K562 treated with DMSO at 1 percent for 48 hours (cell line): Measurements from ENCODE around the gene SLC22A1. TPM values are rescaled to one million over a fixed set of nuclear protein-coding genes. Genes with fewer than 3 reads are reported as not detected.

ENCODE experiments used
- total RNA-seq: library from RNA; unstranded; fragments of 300-600 nt; gene quantifications from 2 replicates; pipeline ENCODE4 v1.2.3, GENCODE V29; 2022; ENCODE audit warnings: low replicate concordance; ENCODE audit errors: extremely low read depth

The SLC22A1 gene
- total RNA-seq, result not detected in 2 replicates

GRCh38 chr6:160121558-160121957 lies at the start of gene SLC22A1:
Gene SLC22A1 (plus strand): TSS chr6:160121815. CDS start chr6:160121936, 121 bp downstream.

Other genes starting within 250 kb of the SLC22A1 start
- gene MAS1, start 230.8 kb upstream of the SLC22A1 start, total RNA-seq, result not detected in 2 replicates
- gene IGF2R, start 152.7 kb upstream of the SLC22A1 start, total RNA-seq, result 97.1 TPM in 1 of 2 replicates, not detected in the other
- not detected in 2 replicates for gene SLC22A2, start 137.0 kb downstream of the SLC22A1 start, total RNA-seq
- not detected in 2 replicates for gene SLC22A3, start 226.6 kb downstream of the SLC22A1 start, total RNA-seq